Psoas muscle (tissue), 8 donors: ENCODE measurements around the gene CARS2. TPM values are rescaled to one million over a fixed set of nuclear protein-coding genes. Genes with fewer than 3 reads are reported as not detected.
"Not testable (repeated sequence)": the region's sequence is repeated elsewhere in the genome, so short reads cannot be mapped to it uniquely, and the experiment has no call there.

Experiments used
- ATAC-seq, 4 donors: fragments of 200-7000 bp; cut with Tn5 transposase; one replicate each; pipeline ENCODE4 v1.9.1; 2020; ENCODE audit warnings: moderate library complexity in 3 of 4, mild to moderate bottlenecking in 2 of 4
- DNase-seq, 2 donors: peaks; one replicate each; pipeline ENCODE4 v3.0.0-alpha.2; 2020
- H3K27ac ChIP-seq: fragments of 200-600 bp; one replicate; pipeline ENCODE4 v1.8.0; 2022
- H3K27me3 ChIP-seq, 3 donors: fragments of 200-600 bp in 1 of 3; one replicate each; pipeline versions ENCODE4 v1.6.1 to v1.8.0; 2013 to 2022; ENCODE audit warnings: low read length in 2 of 3, mild to moderate bottlenecking in 2 of 3, moderate library complexity in 1 of 3; ENCODE audit not compliant: insufficient read depth in 3 of 3
- H3K36me3 ChIP-seq, 2 donors: fragments of 200-600 bp in 1 of 2; one replicate each; pipeline versions ENCODE4 v1.6.1 to v1.8.0; 2013 to 2022; ENCODE audit warnings: low read depth in 1 of 2, mild to moderate bottlenecking in 1 of 2, moderate library complexity in 1 of 2; ENCODE audit not compliant: insufficient read depth in 1 of 2
- H3K4me1 ChIP-seq: fragments of 200-600 bp; one replicate; pipeline ENCODE4 v1.8.0; 2022
- H3K4me3 ChIP-seq: fragments of 200-600 bp; one replicate; pipeline ENCODE4 v1.8.0; 2022; ENCODE audit warnings: mild to moderate bottlenecking
- H3K9me3 ChIP-seq: fragments of 200-600 bp; one replicate; pipeline ENCODE4 v1.8.0; 2022
- CTCF ChIP-seq: fragments of 200-600 bp; IDR thresholded peaks from one replicate; pipeline ENCODE4 v1.8.0; 2022; ENCODE audit warnings: antibody characterized with exemption
- WGBS, 3 donors: extraction: QIAGEN DNeasy Blood & Tissue Kit; methylation state at CpG; one replicate each; pipeline versions ENCODE4 v1.1.6 to v1.1.7; 2013; 5-methylcytosine and 5-hydroxymethylcytosine counted together
- intact Hi-C, 2 donors: fragments of 100-400 bp; cut with DNase I; formaldehyde crosslinking; loops; one replicate each; pipeline versions ENCODE4 v1.11.0 to v1.14.2; 2022
- polyA plus RNA-seq, 3 donors: library from polyadenylated mRNA; stranded (reverse); fragments of 200-250 nt; gene quantifications; one replicate each; pipeline ENCODE4 v1.2.3, GENCODE V29; 2013
- total RNA-seq, 4 donors: library from RNA; stranded (reverse); fragmentation: NEBNext Ultra II Directional in 2 of 4; extraction: Animal tissue kit (Norgen Biotek cat#: 25700) in 2 of 4; gene quantifications; one replicate each; pipeline versions ENCODE4 v1.2.1 to v1.2.4, GENCODE V29; 2021 to 2023
- donor health status: healthy with polysubstance abuse.
- donor health status: DM: no; HTN: no; CAD: no; lungs with moderate emphysema.
- donor health status: Bipolar disorder and iron deficiency.
- donor health status: healthy.
- donor health status: DM: yes; HTN: yes; CAD: no.
- donor health status: DM: no; HTN: no; CAD: no.
- donor health status: DM: no; HTN: no; CAD: no.
- donor health status: DM: yes; HTN: yes; CAD: no.

CARS2 gene
- total and polyA plus RNA-seq, 7 donors = 41.3 to 85.2 (median 56.3) TPM

GRCh38 chr13:110661256-110661655, 44.7 kb downstream of the CARS2 start:
- no peaks in the 10 kb centered on the region for H3K4me1 ChIP-seq
- H3K27ac ChIP-seq = no peak overlapping the region
- ATAC-seq = no peak
- no peak for TF ChIP-seq CTCF
- no peak for DNase-seq
- H3K36me3 ChIP-seq = peaks cover 4 to 73% of the 10 kb centered on the region in 2 donors
- no peaks in the 10 kb centered on the region for H3K9me3 ChIP-seq
- no peaks in the 10 kb centered on the region for H3K27me3 ChIP-seq
- 97 to 98% (median 97%) methylated on average over 3 of the region's 3 CpGs for WGBS, 3 donors
- intact Hi-C loops = no loop called here
- H3K4me3 ChIP-seq = no peak overlapping the region

- H3K4me3 ChIP-seq, H3K27me3 ChIP-seq, H3K9me3 ChIP-seq, ATAC-seq, intact Hi-C loops, DNase-seq, H3K27ac ChIP-seq, H3K4me1 ChIP-seq: not testable (repeated sequence)
- 82 to 91% (median 88%) methylated on average over 6 of the region's 6 CpGs for WGBS, 3 donors
- H3K36me3 ChIP-seq = peaks cover 4 to 62% of the 10 kb centered on the region in 2 donors
Observed at GRCh38 chr13:110658218-110658911, 47.6 kb downstream of the CARS2 start.

- no peaks in the 10 kb centered on the region for H3K9me3 ChIP-seq
- no peak overlapping the region for H3K4me3 ChIP-seq
- TF ChIP-seq CTCF = no peak
- 93 to 97% (median 94%) methylated on average over 7 of the region's 7 CpGs for WGBS, 3 donors
- peaks cover 4 to 50% of the 10 kb centered on the region in 2 donors for H3K36me3 ChIP-seq
- H3K27me3 ChIP-seq = no peaks in the 10 kb centered on the region
- ATAC-seq (no peak), DNase-seq (peak in 1 of 2 donors; percentile 36)
- intact Hi-C loops = no loop called here
- no peaks in the 10 kb centered on the region for H3K4me1 ChIP-seq
- H3K27ac ChIP-seq = no peak overlapping the region
Observed at GRCh38 chr13:110657196-110657595, 48.7 kb downstream of the CARS2 start.

- no peak for ATAC-seq
- intact Hi-C loops = no loop called here
- Histone ChIP-seq H3K4me3 (no peak overlapping the region), H3K27ac (no peak overlapping the region), H3K27me3 (no peaks in the 10 kb centered on the region), H3K4me1 (no peaks in the 10 kb centered on the region), H3K9me3 (no peaks in the 10 kb centered on the region), H3K36me3 (peaks cover 0 to 51% of the 10 kb centered on the region in 2 donors)
- DNase-seq = no peak
- TF ChIP-seq CTCF = no peak
- WGBS, 3 donors = 95 to 96% (median 96%) methylated on average over 14 of the region's 14 CpGs
Observed at GRCh38 chr13:110653851-110654250, 52.1 kb downstream of the CARS2 start.

GRCh38 chr13:110653271-110653670, 52.6 kb downstream of the CARS2 start:
- H3K27ac ChIP-seq = no peak overlapping the region
- no peaks in the 10 kb centered on the region for H3K27me3 ChIP-seq
- TF ChIP-seq CTCF = no peak
- no peak overlapping the region for H3K4me3 ChIP-seq
- no peaks in the 10 kb centered on the region for H3K9me3 ChIP-seq
- ATAC-seq (no peak), DNase-seq (no peak)
- no peaks in the 10 kb centered on the region for H3K4me1 ChIP-seq
- 84 to 90% (median 89%) methylated on average over 14 of the region's 14 CpGs for WGBS, 3 donors
- intact Hi-C loops = no loop called here
- H3K36me3 ChIP-seq = peaks cover 0 to 48% of the 10 kb centered on the region in 2 donors
